Glomerular visceral epithelial cell (primary cell): ENCODE results near the gene C9orf78.

ENCODE experiments used
- DNase-seq: peaks from one replicate; pipeline ENCODE4 v3.0.0-alpha.2; 2016; ENCODE audit errors: extremely low spot score

C9orf78 gene

GRCh38 chr9:129845373-129845772, 10.3 kb upstream of the C9orf78 start:
- no peak for DNase-seq

- DNase-seq = no peak
These were observed 6.0 kb upstream of the C9orf78 start for GRCh38 chr9:129841071-129841470.

- no peak for DNase-seq
These were observed 5.0 kb upstream of the C9orf78 start for GRCh38 chr9:129840034-129840433.

GRCh38 chr9:129839324-129840023, 4.4 kb upstream of the C9orf78 start:
- no peak for DNase-seq

- peak; percentile 75 for DNase-seq
These were observed 3.7 kb upstream of the C9orf78 start for GRCh38 chr9:129838707-129839259.

GRCh38 chr9:129836311-129837007, 1.4 kb upstream of the C9orf78 start:
- no peak for DNase-seq

- peak; percentile 36 for DNase-seq
These were observed 767 bp upstream of the C9orf78 start for GRCh38 chr9:129835860-129836223.

GRCh38 chr9:129834489-129835127, 467 bp downstream of the C9orf78 start:
- DNase-seq = no peak

GRCh38 chr9:129832982-129833381, 2.1 kb downstream of the C9orf78 start:
- no peak for DNase-seq

GRCh38 chr9:129828969-129829368, 6.1 kb downstream of the C9orf78 start:
- no peak for DNase-seq

- no peak for DNase-seq
These were observed 7.0 kb downstream of the C9orf78 start for GRCh38 chr9:129828051-129828450.

GRCh38 chr9:129826759-129827158, 8.3 kb downstream of the C9orf78 start:
- DNase-seq = no peak

GRCh38 chr9:129826344-129826743, 8.7 kb downstream of the C9orf78 start:
- no peak for DNase-seq

GRCh38 chr9:129823935-129824601, 11.0 kb downstream of the C9orf78 start, which contains the start of gene TOR1A:
TSS of gene TOR1A (minus strand) at chr9:129824136. CDS start at chr9:129824085, 51 bp downstream.
- peak; percentile 92 for DNase-seq

- no peak for DNase-seq
These were observed 11.5 kb downstream of the C9orf78 start for GRCh38 chr9:129823542-129823934.

- peak; percentile 49 for DNase-seq
These were observed 12.1 kb downstream of the C9orf78 start for GRCh38 chr9:129822898-129823541.

GRCh38 chr9:129816501-129817435, 18.3 kb downstream of the C9orf78 start:
- no peak for DNase-seq

GRCh38 chr9:129815278-129815677, 19.8 kb downstream of the C9orf78 start:
- DNase-seq = no peak

- DNase-seq = no peak
These were observed 20.4 kb downstream of the C9orf78 start for GRCh38 chr9:129814432-129815223.

- DNase-seq = no peak
These were observed 21.4 kb downstream of the C9orf78 start for GRCh38 chr9:129813661-129814060.
